Type B pancreatic cell (in vitro differentiated cells): ENCODE data around the gene GFRA4. TPM values are rescaled to one million over a fixed set of nuclear protein-coding genes. Genes with fewer than 3 reads are reported as not detected.

Experiments used
- DNase-seq: peaks from one replicate; pipeline ENCODE4 v3.0.0; 2021; ENCODE audit warnings: mixed read lengths; ENCODE audit not compliant: unreplicated experiment; ENCODE audit errors: extremely low spot score
- H3K27ac Mint-ChIP-seq: 2 replicates; pipeline ENCODE4 v1.8.0; 2021; ENCODE audit warnings: mild to moderate bottlenecking, mixed read lengths
- H3K27me3 Mint-ChIP-seq: 2 replicates; pipeline ENCODE4 v1.8.0; 2021; ENCODE audit warnings: mixed read lengths
- H3K36me3 Mint-ChIP-seq: 2 replicates; pipeline ENCODE4 v1.8.0; 2021; ENCODE audit warnings: mixed read lengths
- H3K4me1 Mint-ChIP-seq: one replicate; pipeline ENCODE4 v1.8.0; 2021; ENCODE audit warnings: mixed read lengths; ENCODE audit not compliant: unreplicated experiment
- H3K4me3 Mint-ChIP-seq: 2 replicates; pipeline ENCODE4 v1.8.0; 2021; ENCODE audit warnings: mild to moderate bottlenecking, mixed read lengths
- H3K9me3 Mint-ChIP-seq: 2 replicates; pipeline ENCODE4 v1.8.0; 2021; ENCODE audit warnings: mixed read lengths
- total RNA-seq: library from RNA; stranded (reverse); gene quantifications from 2 replicates; pipeline ENCODE4 v1.2.1, GENCODE V29; 2021; ENCODE audit warnings: low replicate concordance
- TF ChIP-seq, protein P1 (sequence below): fragments of 200-600 bp; sonication (generic); conservative IDR thresholded peaks from 2 replicates; pipeline ENCODE4 v1.5.0; 2021; ENCODE audit warnings: antibody characterized with exemption, mild to moderate bottlenecking

The GFRA4 gene
- total RNA-seq, 1 donor from 2014 or later: not detected

DNA sequence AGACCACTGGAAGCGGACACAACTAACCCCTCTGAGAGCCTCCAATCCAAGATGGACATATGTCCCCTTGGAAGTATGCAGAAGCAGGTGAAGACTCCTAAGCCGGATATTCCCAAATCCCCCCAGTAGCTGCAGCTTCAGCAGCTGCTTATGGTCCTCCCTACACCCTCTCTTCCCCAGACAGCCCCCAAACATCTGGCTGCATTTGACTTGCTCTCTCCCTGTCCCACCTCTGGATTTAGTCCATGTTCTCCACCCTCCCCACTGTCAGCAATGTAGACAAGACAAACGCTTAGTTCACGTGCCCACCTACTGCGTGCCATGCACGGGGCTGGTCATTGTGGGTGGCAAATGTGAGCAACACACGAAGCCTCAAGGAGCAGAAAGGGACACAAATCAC, 23.2 kb upstream of the GFRA4 start:
- no peak overlapping the region for H3K27ac Mint-ChIP-seq
- peaks cover 44% of the 10 kb centered on the region for H3K27me3 Mint-ChIP-seq
- no peaks in the 10 kb centered on the region for H3K4me1 Mint-ChIP-seq
- no peaks in the 10 kb centered on the region for H3K36me3 Mint-ChIP-seq
- DNase-seq: no peak
- TF ChIP-seq, protein P1, sequence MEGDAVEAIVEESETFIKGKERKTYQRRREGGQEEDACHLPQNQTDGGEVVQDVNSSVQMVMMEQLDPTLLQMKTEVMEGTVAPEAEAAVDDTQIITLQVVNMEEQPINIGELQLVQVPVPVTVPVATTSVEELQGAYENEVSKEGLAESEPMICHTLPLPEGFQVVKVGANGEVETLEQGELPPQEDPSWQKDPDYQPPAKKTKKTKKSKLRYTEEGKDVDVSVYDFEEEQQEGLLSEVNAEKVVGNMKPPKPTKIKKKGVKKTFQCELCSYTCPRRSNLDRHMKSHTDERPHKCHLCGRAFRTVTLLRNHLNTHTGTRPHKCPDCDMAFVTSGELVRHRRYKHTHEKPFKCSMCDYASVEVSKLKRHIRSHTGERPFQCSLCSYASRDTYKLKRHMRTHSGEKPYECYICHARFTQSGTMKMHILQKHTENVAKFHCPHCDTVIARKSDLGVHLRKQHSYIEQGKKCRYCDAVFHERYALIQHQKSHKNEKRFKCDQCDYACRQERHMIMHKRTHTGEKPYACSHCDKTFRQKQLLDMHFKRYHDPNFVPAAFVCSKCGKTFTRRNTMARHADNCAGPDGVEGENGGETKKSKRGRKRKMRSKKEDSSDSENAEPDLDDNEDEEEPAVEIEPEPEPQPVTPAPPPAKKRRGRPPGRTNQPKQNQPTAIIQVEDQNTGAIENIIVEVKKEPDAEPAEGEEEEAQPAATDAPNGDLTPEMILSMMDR: no peak
- H3K9me3 Mint-ChIP-seq: no peaks in the 10 kb centered on the region
- H3K4me3 Mint-ChIP-seq: no peak overlapping the region

DNA sequence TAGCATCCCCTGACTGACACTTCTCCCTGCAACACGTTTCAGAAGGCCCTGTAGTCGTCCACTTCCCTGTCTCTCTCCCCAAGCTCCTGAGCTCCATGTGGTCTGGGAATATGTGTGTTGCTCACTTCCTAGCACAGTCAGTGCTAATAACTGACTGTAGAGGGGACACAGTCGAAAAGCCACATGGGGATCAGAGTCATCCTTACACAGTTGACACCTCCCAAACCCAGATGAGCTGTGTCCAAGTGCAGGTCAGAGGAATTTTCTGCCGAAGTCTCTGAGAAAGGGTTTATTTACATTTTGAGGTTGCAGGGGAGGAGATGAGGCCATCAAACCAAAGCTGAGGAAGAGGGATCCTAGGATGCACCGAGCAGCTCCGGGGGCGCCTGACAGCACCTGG, 22.1 kb upstream of the GFRA4 start:
- H3K36me3 Mint-ChIP-seq: no peaks in the 10 kb centered on the region
- no peak for DNase-seq
- H3K27ac Mint-ChIP-seq: no peak overlapping the region
- no peaks in the 10 kb centered on the region for H3K9me3 Mint-ChIP-seq
- TF ChIP-seq, protein P1: no peak
- peaks cover 52% of the 10 kb centered on the region for H3K27me3 Mint-ChIP-seq
- H3K4me3 Mint-ChIP-seq: no peak overlapping the region
- peaks cover 5% of the 10 kb centered on the region for H3K4me1 Mint-ChIP-seq

DNA sequence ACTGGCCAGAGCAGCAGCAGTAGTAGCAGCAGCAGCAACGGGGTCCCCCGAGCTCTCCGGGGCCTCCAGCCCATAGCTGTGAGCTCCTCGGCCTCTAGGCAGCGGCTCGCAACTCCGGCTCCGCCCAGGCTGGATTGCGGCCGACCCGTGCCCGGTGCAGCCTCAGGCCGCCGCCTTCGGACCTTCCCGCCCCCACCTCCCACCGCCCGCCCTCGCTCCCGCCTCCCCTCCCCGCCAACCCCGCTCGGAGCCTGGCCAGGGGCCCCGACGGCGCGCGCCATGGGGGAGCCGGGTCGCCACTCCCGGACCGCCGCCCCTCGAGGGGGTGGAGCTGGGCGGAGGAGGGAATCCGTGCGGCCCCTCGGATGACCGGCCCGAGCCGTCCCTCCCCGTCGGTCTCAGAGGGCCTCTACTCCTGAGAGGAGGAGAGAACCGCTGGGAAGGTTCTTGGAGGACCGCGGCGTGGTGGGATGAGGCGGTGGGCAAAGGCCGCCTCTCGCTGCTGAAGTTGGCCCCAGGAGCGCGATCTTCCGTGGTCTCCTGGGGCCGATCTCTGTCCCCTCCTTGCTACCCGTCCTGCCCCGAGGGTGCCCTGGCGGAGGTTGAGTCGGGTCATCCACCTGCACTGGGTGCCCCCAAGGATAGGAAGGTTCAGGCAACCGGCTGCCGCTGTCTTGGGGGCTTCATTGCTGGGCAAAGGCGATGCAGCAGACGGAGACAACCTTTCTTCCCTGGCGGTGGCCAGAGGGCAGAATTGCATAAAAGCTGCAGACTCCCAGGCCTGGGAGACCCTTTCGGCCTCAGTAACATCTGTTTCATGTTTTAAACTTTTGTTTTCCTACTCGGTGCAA, 19.0 kb upstream of the GFRA4 start, which contains the start of gene ADAM33:
Gene ADAM33 (minus strand): TSS at position 80 of the 851 bp plus-strand sequence. CDS start 6 bp downstream, at position 74.
- H3K27ac Mint-ChIP-seq: no peak within 1 kb of the TSS
- H3K4me1 Mint-ChIP-seq: peaks cover 17% of the 10 kb centered on the region
- TF ChIP-seq, protein P1: peak; percentile 37
- H3K27me3 Mint-ChIP-seq: peaks cover 67% of the 10 kb centered on the region
- no peak for DNase-seq
- no peaks in the 10 kb centered on the region for H3K36me3 Mint-ChIP-seq
- no peaks in the 10 kb centered on the region for H3K9me3 Mint-ChIP-seq
- peak within 1 kb of the TSS; percentile 79 for H3K4me3 Mint-ChIP-seq

DNA sequence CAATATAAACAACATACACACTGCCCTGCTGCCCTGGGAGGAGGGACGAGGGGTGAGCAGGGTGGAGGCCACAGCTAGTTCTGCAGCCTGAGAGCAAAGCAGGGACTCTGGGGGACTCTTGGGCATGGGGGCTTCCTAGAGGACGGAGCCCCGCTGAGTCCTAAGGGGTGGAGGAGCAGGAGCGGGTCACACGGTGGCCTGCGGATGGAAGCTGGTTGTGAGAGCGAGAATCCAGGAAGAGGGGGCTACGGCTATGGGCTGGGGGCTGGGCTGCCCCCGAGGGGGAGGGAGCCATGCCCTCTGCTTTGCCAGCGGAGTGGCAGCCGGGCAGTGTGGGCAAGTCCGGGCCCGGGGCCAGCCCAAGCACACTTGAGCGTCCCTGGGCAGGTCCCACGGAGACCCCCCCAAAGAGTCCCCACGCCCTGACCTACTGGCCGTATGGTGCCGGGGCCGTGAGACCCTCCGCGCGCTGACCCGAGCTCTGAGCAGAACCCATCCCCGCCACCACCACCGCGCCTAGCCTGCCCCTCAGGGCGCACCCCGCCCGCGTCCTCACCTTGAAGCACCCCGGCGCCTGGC, 18.2 kb upstream of the GFRA4 start:
- TF ChIP-seq, protein P1: no peak
- Mint-ChIP-seq H3K27me3 (peaks cover 64% of the 10 kb centered on the region), H3K27ac (no peak overlapping the region), H3K9me3 (no peaks in the 10 kb centered on the region), H3K4me3 (peak overlapping the region; percentile 79), H3K36me3 (no peaks in the 10 kb centered on the region), H3K4me1 (peaks cover 17% of the 10 kb centered on the region)
- DNase-seq: no peak

DNA sequence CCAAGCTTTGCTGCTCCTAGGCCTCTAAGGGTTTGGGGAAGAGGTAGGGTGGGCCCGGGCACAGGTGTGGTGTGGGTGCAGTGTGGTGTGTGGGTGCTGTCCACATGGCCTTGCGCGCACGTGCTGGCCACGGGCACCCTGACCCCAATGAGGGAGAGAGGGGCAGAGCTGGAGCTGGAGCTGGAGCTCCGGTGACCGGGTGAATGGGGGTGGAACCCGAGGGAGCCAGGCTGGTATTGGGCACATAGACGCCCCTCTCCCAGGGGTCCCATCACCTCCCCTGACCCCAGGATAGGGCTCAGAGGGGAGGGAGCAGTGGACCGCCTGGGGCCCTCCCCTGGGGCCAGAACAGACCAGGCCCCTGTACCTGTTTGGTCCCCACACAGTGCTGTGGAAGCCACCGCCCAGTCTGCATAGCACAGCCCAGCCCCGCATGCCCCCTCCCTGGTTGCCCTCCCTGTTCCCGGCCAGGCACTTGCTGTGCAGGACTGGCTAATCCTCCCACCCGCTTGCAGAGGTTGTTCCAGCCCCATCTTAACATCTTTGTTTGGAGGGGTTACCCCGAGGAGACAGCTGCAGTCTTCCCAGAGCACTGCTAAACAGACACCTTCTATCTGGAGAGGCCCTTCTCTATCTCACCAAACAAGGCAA, 17.6 kb upstream of the GFRA4 start:
- H3K4me1 Mint-ChIP-seq: peaks cover 17% of the 10 kb centered on the region
- no peaks in the 10 kb centered on the region for H3K9me3 Mint-ChIP-seq
- no peak overlapping the region for H3K27ac Mint-ChIP-seq
- H3K36me3 Mint-ChIP-seq: no peaks in the 10 kb centered on the region
- H3K27me3 Mint-ChIP-seq: peaks cover 62% of the 10 kb centered on the region
- H3K4me3 Mint-ChIP-seq: peak overlapping the region; percentile 79
- TF ChIP-seq, protein P1: no peak
- no peak for DNase-seq
